Neuronal stem cell (in vitro differentiated cells): Measurements from ENCODE around the gene DTL.

Experiments
- DNase-seq: peaks from one replicate; pipeline ENCODE4 v3.0.0-alpha.2; 2013; ENCODE audit warnings: low spot score
- H2AFZ ChIP-seq: one replicate; pipeline ENCODE4 v1.6.1; 2013; ENCODE audit warnings: mild to moderate bottlenecking, low read length, inconsistent platforms
- H2AK5ac ChIP-seq: 2 replicates; pipeline ENCODE4 v1.6.1; 2013; ENCODE audit warnings: low read depth, mild to moderate bottlenecking, inconsistent platforms, low read length, moderate library complexity, mixed read lengths
- H2BK120ac ChIP-seq: 2 replicates; pipeline ENCODE4 v1.6.1; 2013; ENCODE audit warnings: low read depth, mild to moderate bottlenecking, inconsistent platforms, low read length, moderate library complexity, mixed read lengths
- H2BK12ac ChIP-seq: one replicate; pipeline ENCODE4 v1.6.1; 2013; ENCODE audit warnings: low read length, inconsistent platforms
- H2BK15ac ChIP-seq: 2 replicates; pipeline ENCODE4 v1.6.1; 2013; ENCODE audit warnings: mild to moderate bottlenecking, low read length, inconsistent platforms, mixed read lengths
- H2BK5ac ChIP-seq: one replicate; pipeline ENCODE4 v1.6.1; 2013; ENCODE audit warnings: inconsistent platforms, mild to moderate bottlenecking, low read length, moderate library complexity
- H3K14ac ChIP-seq: one replicate; pipeline ENCODE4 v1.6.1; 2013; ENCODE audit warnings: low read length, inconsistent platforms
- H3K18ac ChIP-seq: 2 replicates; pipeline ENCODE4 v1.6.1; 2013; ENCODE audit warnings: low read length, inconsistent platforms
- H3K23ac ChIP-seq: 2 replicates; pipeline ENCODE4 v1.6.1; 2013; ENCODE audit warnings: low read depth, mild to moderate bottlenecking, mixed read lengths, low read length, inconsistent platforms; ENCODE audit not compliant: poor library complexity
- H3K27ac ChIP-seq: replicated peaks from 3 replicates; pipeline ENCODE4 v1.5.1; 2013; ENCODE audit warnings: low read length, inconsistent platforms
- H3K27me3 ChIP-seq, 3 experiments: 2 replicates each; pipeline ENCODE4 v1.6.1; 2013; ENCODE audit warnings: low read length in 3 of 3, mild to moderate bottlenecking in 2 of 3, inconsistent platforms in 1 of 3, low read depth in 1 of 3, mixed read lengths in 1 of 3, moderate library complexity in 1 of 3; ENCODE audit not compliant: control insufficient read depth in 3 of 3, insufficient read depth in 3 of 3
- H3K36me3 ChIP-seq, 2 donors: replicated peaks in 1 of 2; 2 replicates each; pipeline ENCODE4 v1.6.1; 2013; ENCODE audit warnings: low read length in 2 of 2; ENCODE audit not compliant: control insufficient read depth in 2 of 2, insufficient read depth in 2 of 2
- H3K4ac ChIP-seq: 2 replicates; pipeline ENCODE4 v1.6.1; 2013; ENCODE audit warnings: inconsistent platforms, mild to moderate bottlenecking, low read length, moderate library complexity
- H3K4me1 ChIP-seq, 2 donors: 1 replicate in 1 of 2; 2 replicates in 1 of 2; pipeline ENCODE4 v1.6.1; 2013; ENCODE audit warnings: low read length in 2 of 2, low read depth in 1 of 2; ENCODE audit not compliant: control insufficient read depth in 2 of 2, insufficient read depth in 1 of 2
- H3K4me2 ChIP-seq: one replicate; pipeline ENCODE4 v1.6.1; 2013; ENCODE audit warnings: mild to moderate bottlenecking, low read length, inconsistent platforms; ENCODE audit not compliant: insufficient read depth, poor library complexity, severe bottlenecking
- H3K4me3 ChIP-seq, 2 donors: 2 replicates each; pipeline ENCODE4 v1.5.1; 2013; ENCODE audit warnings: low read length in 2 of 2, mild to moderate bottlenecking in 2 of 2, inconsistent platforms in 1 of 2, moderate library complexity in 1 of 2
- H3K79me1 ChIP-seq: one replicate; pipeline ENCODE4 v1.6.1; 2013; ENCODE audit warnings: low read depth, mild to moderate bottlenecking, inconsistent platforms, low read length, moderate library complexity
- H3K9ac ChIP-seq: one replicate; pipeline ENCODE4 v1.6.1; 2013; ENCODE audit warnings: mild to moderate bottlenecking, low read depth, low read length, inconsistent platforms; ENCODE audit not compliant: poor library complexity
- H3K9me3 ChIP-seq, 2 donors: replicated peaks in 1 of 2; 2 replicates each; pipeline versions ENCODE3 to v1.6.1; 2013; ENCODE audit warnings: low read length in 2 of 2, mild to moderate bottlenecking in 2 of 2, inconsistent platforms in 1 of 2, low read depth in 1 of 2, mixed read lengths in 1 of 2, moderate library complexity in 1 of 2; ENCODE audit not compliant: control insufficient read depth in 2 of 2, insufficient read depth in 1 of 2
- H4K8ac ChIP-seq: one replicate; pipeline ENCODE4 v1.6.1; 2013; ENCODE audit warnings: low read depth, mild to moderate bottlenecking, inconsistent platforms, low read length, moderate library complexity
- H4K91ac ChIP-seq: one replicate; pipeline ENCODE4 v1.6.1; 2013; ENCODE audit warnings: low read length, low read depth, mild to moderate bottlenecking, inconsistent platforms; ENCODE audit not compliant: poor library complexity
- WGBS, 2 donors: extraction: QIAGEN DNeasy Blood & Tissue Kit; methylation state at CpG; one replicate each; pipeline ENCODE4 v1.1.7; 2013; ENCODE audit warnings: missing lambda C conversion rate in 2 of 2, mixed read lengths in 1 of 2; ENCODE audit not compliant: insufficient read length in 2 of 2, insufficient replicate concordance in 1 of 2; ENCODE audit errors: extremely low coverage in 2 of 2; 5-methylcytosine and 5-hydroxymethylcytosine counted together

The DTL gene

DNA sequence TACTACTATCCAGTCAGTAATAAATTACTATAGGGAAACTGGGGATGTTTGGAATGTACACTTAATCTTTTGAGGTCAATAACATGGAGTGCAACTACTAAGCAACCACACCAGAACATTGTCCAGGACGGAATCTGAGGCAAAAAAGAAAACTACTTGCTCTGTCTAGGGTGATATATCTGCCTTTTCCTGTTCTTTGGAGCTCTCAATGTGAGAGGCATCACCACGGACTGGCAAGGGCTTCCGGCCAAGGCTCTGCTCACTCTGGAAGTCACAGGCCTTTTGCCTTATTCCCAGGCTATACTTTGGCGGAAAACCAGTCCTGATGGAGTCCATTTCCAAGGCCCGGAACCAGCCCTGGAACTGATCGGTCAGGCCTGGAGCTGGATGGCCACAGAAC, 94.2 kb downstream of the DTL start:
- Histone ChIP-seq H2AFZ (no peak overlapping the region), H3K9ac (no peak overlapping the region), H3K4ac (no peak overlapping the region), H2BK15ac (no peak overlapping the region), H3K9me3 (peaks cover 0 to 2% of the 10 kb centered on the region in 2 donors), H2BK5ac (no peak overlapping the region), H3K4me2 (no peak overlapping the region), H3K4me1 (peaks cover 4 to 9% of the 10 kb centered on the region in 2 donors), H3K36me3 (peaks cover 0 to 32% of the 10 kb centered on the region in 2 donors), H4K91ac (no peak overlapping the region), H2BK12ac (no peak overlapping the region), H3K4me3 (no peak overlapping the region), H2BK120ac (no peak overlapping the region), H4K8ac (no peak overlapping the region), H3K79me1 (no peaks in the 10 kb centered on the region), H2AK5ac (no peak overlapping the region), H3K27ac (no peak overlapping the region), H3K18ac (no peak overlapping the region), H3K14ac (no peak overlapping the region), H3K23ac (no peak overlapping the region), H3K27me3 (no peaks in the 10 kb centered on the region)
- no peak for DNase-seq
- no CpG with 5 or more reads among the region's 6 CpGs for WGBS, 2 donors

DNA sequence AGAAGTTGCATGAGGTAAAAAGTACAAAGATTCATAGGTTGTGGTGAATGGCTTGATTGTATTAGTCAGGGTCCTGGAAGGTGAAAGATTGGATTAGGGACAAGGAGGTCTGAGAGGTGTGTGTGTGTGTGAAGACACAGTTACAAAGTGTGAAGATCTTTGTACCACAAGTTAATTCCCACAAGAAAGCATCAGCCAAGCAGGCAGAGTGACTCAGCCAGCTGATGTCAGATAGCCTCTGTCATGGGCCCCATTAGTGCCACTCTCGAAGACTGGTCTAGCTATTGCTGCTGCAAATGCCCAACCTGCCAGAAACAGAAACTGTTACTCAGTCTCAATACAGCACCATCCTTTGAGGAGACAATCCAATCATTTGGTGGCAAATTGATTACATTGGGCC, 96.5 kb downstream of the DTL start:
- Histone ChIP-seq H3K79me1 (no peaks in the 10 kb centered on the region), H3K23ac (no peak overlapping the region), H2BK15ac (no peak overlapping the region), H3K18ac (no peak overlapping the region), H2BK12ac (no peak overlapping the region), H3K4ac (no peak overlapping the region), H2AFZ (no peak overlapping the region), H3K9me3 (peaks cover 0 to 4% of the 10 kb centered on the region in 2 donors), H3K4me1 (peaks cover 4% of the 10 kb centered on the region in 2 donors), H2AK5ac (no peak overlapping the region), H2BK5ac (no peak overlapping the region), H2BK120ac (no peak overlapping the region), H3K36me3 (peaks cover 2 to 34% of the 10 kb centered on the region in 2 donors), H4K91ac (no peak overlapping the region), H3K4me3 (no peak overlapping the region), H3K9ac (no peak overlapping the region), H4K8ac (no peak overlapping the region), H3K4me2 (no peak overlapping the region), H3K14ac (no peak overlapping the region), H3K27ac (no peak overlapping the region), H3K27me3 (no peaks in the 10 kb centered on the region)
- WGBS, 2 donors = no CpG with 5 or more reads among the region's 1 CpG
- no peak for DNase-seq

DNA sequence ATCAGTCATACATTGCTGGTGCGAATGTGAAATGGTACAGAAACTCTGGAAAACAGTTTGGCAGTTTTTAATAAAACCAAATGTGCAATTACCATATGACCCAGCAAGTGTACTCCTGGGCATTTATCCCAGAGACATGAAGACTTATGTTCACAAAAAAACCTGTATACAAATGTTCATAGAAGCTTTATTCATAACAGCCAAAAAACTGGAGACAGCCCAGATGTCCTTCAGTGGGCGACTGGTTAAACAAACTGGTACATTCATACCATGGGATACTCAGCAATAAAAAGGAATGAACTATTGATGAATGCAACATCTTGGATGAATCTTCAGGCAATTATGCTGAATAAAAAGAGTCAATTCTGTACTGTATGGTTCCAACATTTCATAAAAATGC, 97.8 kb downstream of the DTL start:
- peaks cover 2 to 34% of the 10 kb centered on the region in 2 donors for H3K36me3 ChIP-seq
- H2BK5ac ChIP-seq = no peak overlapping the region
- no peak overlapping the region for H2BK15ac ChIP-seq
- H2BK12ac ChIP-seq = no peak overlapping the region
- H2BK120ac ChIP-seq = no peak overlapping the region
- H2AFZ ChIP-seq = no peak overlapping the region
- no peak overlapping the region for H4K8ac ChIP-seq
- H3K79me1 ChIP-seq = no peaks in the 10 kb centered on the region
- H3K4me3 ChIP-seq = no peak overlapping the region
- no peak overlapping the region for H3K9ac ChIP-seq
- H3K23ac ChIP-seq = no peak overlapping the region
- no peak for DNase-seq
- H3K4ac ChIP-seq = no peak overlapping the region
- no peak overlapping the region for H3K18ac ChIP-seq
- no peak overlapping the region for H3K4me2 ChIP-seq
- no peak overlapping the region for H3K27ac ChIP-seq
- no peak overlapping the region for H4K91ac ChIP-seq
- H3K4me1 ChIP-seq = no peaks in the 10 kb centered on the region
- H3K9me3 ChIP-seq = peaks cover 0 to 4% of the 10 kb centered on the region in 2 donors
- H2AK5ac ChIP-seq = no peak overlapping the region
- no peak overlapping the region for H3K14ac ChIP-seq
- no peaks in the 10 kb centered on the region for H3K27me3 ChIP-seq
- WGBS, 2 donors = no CpG with 5 or more reads among the region's 2 CpGs

DNA sequence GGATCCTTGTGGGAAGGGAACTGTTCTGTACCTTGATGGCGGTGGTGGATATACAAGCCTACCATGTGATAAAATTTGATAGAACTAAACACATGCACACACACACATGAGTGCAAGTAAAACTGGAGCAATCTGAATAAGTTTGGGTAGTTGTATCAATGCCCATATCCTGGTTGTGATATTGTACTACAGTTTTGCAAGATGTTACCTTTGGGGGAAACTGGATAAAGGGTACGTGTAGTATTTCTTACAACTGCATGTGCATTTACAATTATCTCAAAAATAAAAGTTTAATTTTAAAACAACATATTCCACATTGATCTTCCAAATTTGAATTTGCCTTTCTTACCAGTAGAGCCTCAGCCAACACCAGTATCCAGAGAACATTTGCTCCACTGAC, 99.6 kb downstream of the DTL start:
- Histone ChIP-seq H4K8ac (no peak overlapping the region), H3K9me3 (peaks cover 0 to 4% of the 10 kb centered on the region in 2 donors), H3K27ac (no peak overlapping the region), H2BK120ac (no peak overlapping the region), H3K27me3 (no peaks in the 10 kb centered on the region), H3K4me1 (no peaks in the 10 kb centered on the region), H3K79me1 (no peaks in the 10 kb centered on the region), H3K4me3 (no peak overlapping the region), H2AFZ (no peak overlapping the region), H3K4ac (no peak overlapping the region), H3K14ac (no peak overlapping the region), H2BK5ac (no peak overlapping the region), H3K36me3 (peaks cover 2 to 22% of the 10 kb centered on the region in 2 donors), H2AK5ac (no peak overlapping the region), H2BK12ac (no peak overlapping the region), H2BK15ac (no peak overlapping the region), H3K18ac (no peak overlapping the region), H3K9ac (no peak overlapping the region), H3K23ac (no peak overlapping the region), H4K91ac (no peak overlapping the region), H3K4me2 (no peak overlapping the region)
- WGBS, 2 donors = no CpG with 5 or more reads among the region's 2 CpGs
- DNase-seq = no peak
